HG02943 (cell line): ENCODE measurements around the gene IKZF4.

Experiments
- ATAC-seq: cut with Tn5 transposase; IDR thresholded peaks from one replicate; pipeline ENCODE4 v1.9.1; 2021; ENCODE audit warnings: mild to moderate bottlenecking, low read depth, moderate library complexity; ENCODE audit not compliant: unreplicated experiment

Gene IKZF4

GRCh38 chr12:56080556-56081138 is 59.8 kb downstream of the IKZF4 start:
- no peak for ATAC-seq

GRCh38 chr12:56081393-56082347 is 60.8 kb downstream of the IKZF4 start:
- ATAC-seq: no peak

- ATAC-seq: no peak
These were observed 61.5 kb downstream of the IKZF4 start for GRCh38 chr12:56082382-56082781.

GRCh38 chr12:56082967-56083366 is 62.1 kb downstream of the IKZF4 start:
- ATAC-seq: no peak

- no peak for ATAC-seq
These were observed 64.2 kb downstream of the IKZF4 start for GRCh38 chr12:56084958-56085543.

- ATAC-seq: no peak
These were observed 65.3 kb downstream of the IKZF4 start for GRCh38 chr12:56086096-56086495.

GRCh38 chr12:56086608-56087007 is 65.8 kb downstream of the IKZF4 start:
- no peak for ATAC-seq

GRCh38 chr12:56087220-56087619 is 66.4 kb downstream of the IKZF4 start:
- no peak for ATAC-seq
